GM21528 (cell line): ENCODE results near the gene SLC25A26.
"Not testable (repeated sequence)": the region's sequence is repeated elsewhere in the genome, so short reads cannot be mapped to it uniquely, and the experiment has no call there.

ENCODE experiments used
- ATAC-seq: cut with Tn5 transposase; IDR thresholded peaks from one replicate; pipeline ENCODE4 v1.9.1; 2021; ENCODE audit warnings: mild to moderate bottlenecking, moderate library complexity; ENCODE audit not compliant: unreplicated experiment, low FRiP score

The SLC25A26 gene

GRCh38 chr3:66224220-66224619 is 3.4 kb downstream of the SLC25A26 start:
- no peak for ATAC-seq

- not testable (repeated sequence) for ATAC-seq
These were observed 5.3 kb downstream of the SLC25A26 start for GRCh38 chr3:66226093-66226492.

DNA sequence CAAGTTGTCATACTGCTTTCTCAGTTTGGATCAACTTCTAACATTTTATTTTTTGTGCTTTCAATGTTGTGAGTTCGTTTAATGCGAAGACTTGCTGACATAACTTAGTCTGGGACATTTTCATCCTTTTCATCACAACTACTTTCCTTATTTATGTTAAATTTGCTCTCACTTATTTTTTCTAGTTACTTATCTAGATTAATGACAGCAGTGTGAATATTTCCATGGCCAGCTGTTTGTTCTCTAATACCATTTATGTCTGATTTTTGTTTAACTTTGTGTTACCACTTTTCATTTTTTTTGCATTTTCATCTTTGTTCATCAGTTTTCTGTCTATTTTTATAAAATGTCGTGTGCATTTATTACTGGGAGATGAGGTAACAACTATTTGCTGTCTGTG is 6.2 kb downstream of the SLC25A26 start:
- ATAC-seq: no peak

- no peak for ATAC-seq
These were observed 7.1 kb downstream of the SLC25A26 start for GRCh38 chr3:66227915-66228314.

- no peak for ATAC-seq
These were observed 7.9 kb downstream of the SLC25A26 start for GRCh38 chr3:66228707-66229106.

GRCh38 chr3:66229931-66230330 is 9.1 kb downstream of the SLC25A26 start:
- ATAC-seq: no peak

- no peak for ATAC-seq
These were observed 12.2 kb downstream of the SLC25A26 start for GRCh38 chr3:66233033-66233432.

GRCh38 chr3:66236281-66236680 is 15.5 kb downstream of the SLC25A26 start:
- no peak for ATAC-seq

- ATAC-seq: no peak
These were observed 16.8 kb downstream of the SLC25A26 start for GRCh38 chr3:66237552-66237951.

DNA sequence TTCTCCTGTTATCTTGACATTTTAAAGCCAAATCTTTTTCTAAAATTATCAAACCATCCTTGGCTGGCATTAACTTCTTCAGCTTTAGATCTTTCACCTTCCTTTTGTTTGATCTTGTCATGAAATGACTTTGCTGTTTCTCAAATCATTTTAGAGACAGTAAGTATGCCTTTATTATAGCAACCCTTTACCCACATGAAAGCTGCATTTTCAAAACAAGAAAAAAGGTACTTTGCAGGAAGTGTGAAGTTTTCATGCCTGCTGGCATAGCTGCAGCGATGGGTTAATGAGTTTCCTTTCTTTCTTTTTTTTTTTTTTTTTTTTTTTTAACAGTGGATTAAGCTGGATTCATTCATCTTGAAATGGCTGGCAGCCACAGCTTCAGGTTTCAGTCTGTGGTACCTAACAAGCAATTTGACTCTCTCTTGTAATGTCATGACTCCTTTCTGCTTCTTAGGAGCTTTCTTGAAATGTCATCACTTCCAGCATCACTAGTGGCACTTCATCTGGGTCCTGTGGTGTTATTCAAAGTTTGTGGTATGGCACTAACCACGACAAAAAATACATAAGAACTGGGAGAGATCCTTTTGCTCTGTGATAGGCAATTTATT is 18.8 kb downstream of the SLC25A26 start:
- no peak for ATAC-seq

GRCh38 chr3:66241466-66241865 is 20.7 kb downstream of the SLC25A26 start:
- ATAC-seq: no peak

DNA sequence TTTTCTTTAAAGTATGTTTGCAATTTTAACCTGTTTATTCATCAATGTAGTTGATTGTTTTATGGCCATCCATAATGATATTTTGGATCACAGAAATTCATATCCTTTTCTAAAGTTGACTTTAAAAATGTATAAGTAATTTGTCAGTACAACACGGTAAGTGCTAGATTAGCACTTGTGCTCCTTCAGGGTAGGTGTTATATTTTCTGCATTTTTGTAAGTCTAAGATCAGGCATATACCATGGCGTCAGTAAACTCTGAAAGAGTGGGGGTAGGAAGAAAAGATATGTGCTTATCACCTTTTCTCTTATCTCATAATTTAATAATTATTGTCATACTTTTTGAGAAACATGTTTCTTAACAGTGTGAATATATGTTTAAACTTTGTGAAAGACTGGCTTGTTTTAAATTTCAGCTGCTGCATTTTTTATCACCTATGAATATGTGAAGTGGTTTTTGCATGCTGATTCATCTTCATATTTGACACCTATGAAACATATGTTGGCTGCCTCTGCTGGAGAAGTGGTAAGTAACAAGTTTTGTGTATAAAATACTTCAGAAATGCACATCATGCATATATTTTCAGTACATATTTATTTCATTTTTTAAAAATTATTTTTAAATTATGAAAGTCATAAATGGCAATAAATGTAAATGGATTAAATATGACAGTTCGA is 22.1 kb downstream of the SLC25A26 start:
- ATAC-seq: no peak

DNA sequence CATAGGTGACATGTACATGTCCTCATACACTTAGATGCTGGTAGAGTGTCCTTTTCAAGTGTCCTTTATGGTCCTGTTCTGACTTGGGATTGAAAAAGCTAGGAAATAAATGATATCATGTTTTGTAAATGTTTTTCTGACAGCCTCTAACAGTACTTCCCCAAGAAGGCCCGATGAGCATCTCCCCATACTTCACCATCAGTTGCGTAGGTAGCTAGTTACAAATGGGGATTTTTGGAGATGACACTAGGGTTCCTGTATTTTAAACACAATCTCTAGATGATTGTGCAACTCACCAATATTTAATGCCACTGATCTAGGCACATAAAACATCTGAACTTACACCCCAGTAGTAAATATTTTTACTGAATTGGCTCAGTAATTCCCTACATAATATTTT is 27.8 kb downstream of the SLC25A26 start:
- ATAC-seq: no peak

DNA sequence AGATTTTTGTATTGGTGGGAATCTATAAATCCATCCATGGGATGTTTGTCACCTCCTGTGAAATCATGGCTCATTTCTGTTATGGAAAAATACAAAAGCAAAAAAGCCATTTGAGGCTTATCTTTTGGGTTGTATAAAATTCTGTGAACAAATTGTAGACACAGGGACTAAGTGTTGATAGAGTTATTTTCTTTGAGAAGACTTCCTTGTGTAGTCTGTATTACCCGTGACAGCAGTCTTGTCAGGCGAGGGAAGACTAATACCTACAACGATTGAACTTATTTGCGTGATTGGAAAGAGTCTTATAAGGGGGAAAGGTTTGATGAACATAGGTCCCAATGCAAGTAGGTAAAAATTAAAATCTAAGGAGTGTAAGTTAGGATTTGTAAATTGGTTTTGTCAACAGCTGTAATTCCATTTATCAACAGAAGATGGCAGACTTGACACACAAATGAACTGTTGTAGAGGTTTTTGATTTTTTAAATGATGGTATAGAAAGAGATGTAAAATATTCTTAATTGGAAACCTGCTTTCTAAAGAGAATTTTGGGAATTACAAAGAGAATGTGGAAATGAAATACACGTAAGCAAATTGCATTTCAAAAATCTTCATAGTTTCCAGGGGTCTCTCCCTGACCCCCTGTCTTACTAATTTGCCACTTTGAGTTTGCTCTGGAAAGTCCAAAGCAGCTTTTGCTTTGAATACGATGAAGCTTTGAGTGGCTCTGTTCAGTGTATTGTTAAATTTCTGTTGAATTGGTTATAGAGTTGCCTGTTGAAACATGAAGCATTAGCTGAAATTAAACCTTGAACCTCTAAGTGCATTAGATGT is 33.2 kb downstream of the SLC25A26 start:
- no peak for ATAC-seq

GRCh38 chr3:66255865-66256264 is 35.1 kb downstream of the SLC25A26 start:
- no peak for ATAC-seq

DNA sequence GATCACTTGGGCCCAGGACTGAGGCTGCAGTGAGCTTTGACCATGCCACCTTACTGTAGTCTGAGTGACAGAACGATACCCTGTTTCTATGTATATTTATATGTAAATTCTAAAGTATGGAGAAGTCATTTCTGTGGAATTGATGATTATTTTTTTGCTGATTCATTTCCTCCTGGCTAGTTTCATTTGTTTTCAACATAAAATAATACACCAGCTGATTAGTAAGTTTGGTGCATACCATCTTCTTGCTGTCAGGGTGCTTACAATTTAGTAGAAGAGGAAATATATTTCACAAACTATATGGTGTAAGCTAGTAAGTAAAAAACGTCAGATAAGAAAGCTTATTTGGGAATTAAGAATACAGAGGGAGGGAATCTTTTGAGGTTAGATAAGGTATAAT is 36.0 kb downstream of the SLC25A26 start:
- ATAC-seq: no peak

DNA sequence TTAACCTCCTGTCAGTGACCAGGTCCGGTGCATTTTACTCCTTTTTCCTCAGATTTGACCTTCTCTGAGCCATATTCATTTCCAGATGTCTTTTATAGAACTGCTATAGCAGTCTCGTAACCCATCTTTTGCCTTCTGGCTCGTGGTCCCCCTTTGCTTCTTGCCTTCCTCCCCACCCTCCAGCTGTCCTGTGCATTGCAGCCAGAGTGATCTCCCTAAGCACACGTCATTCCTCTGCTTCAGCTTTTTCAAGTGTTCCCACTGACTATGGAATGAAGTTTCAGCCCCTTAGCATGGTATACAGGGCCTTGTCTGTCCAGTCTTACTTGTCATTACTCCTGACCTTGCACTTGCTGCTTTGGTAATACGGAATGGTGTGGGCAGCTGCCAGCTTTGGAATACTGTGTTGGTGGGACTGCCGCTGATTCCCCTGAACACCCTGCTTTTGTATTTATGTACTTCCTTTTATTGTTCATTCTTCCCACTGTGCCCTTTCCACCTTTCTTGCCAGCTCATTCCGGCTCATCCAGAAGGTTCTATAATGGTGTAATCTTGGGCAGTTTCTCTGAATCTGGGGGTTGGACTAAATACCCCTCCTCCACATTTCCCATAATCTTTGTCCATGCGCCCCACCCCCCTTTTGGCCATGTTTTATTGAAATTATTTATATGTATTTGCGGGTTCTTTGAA is 38.9 kb downstream of the SLC25A26 start:
- no peak for ATAC-seq

- no peak for ATAC-seq
These were observed 39.6 kb downstream of the SLC25A26 start for GRCh38 chr3:66260431-66260830.

- ATAC-seq: no peak
These were observed 40.6 kb downstream of the SLC25A26 start for GRCh38 chr3:66261355-66261754.

GRCh38 chr3:66265649-66266048 is 44.8 kb downstream of the SLC25A26 start:
- no peak for ATAC-seq

GRCh38 chr3:66266551-66266950 is 45.8 kb downstream of the SLC25A26 start:
- no peak for ATAC-seq
